Karpas-422 (cell line): ENCODE measurements around the gene BCAP29. TPM values are rescaled to one million over a fixed set of nuclear protein-coding genes. Genes with fewer than 3 reads are reported as not detected.

ENCODE experiments used
- DNase-seq: peaks from one replicate; pipeline ENCODE4 v3.0.0-alpha.2; 2015
- H2AFZ ChIP-seq: fragments of 200-600 bp; sonication (generic); 2 replicates; pipeline ENCODE4 v1.6.1; 2014; ENCODE audit warnings: antibody characterized with exemption, low read length, mixed read lengths
- H3K27ac ChIP-seq: fragments of 200-600 bp; sonication (generic); 2 replicates; pipeline ENCODE4 v1.5.1; 2014; ENCODE audit warnings: mild to moderate bottlenecking, low read length, moderate library complexity
- H3K27me3 ChIP-seq: fragments of 200-600 bp; sonication (generic); 2 replicates; pipeline ENCODE4 v1.6.1; 2014; ENCODE audit warnings: low read length, mixed read lengths
- H3K36me3 ChIP-seq: fragments of 200-600 bp; sonication (generic); 2 replicates; pipeline ENCODE4 v1.6.1; 2014; ENCODE audit warnings: low read length, mixed read lengths; ENCODE audit not compliant: insufficient read depth
- H3K4me1 ChIP-seq: fragments of 200-600 bp; sonication (generic); 2 replicates; pipeline ENCODE4 v1.6.1; 2014; ENCODE audit warnings: mild to moderate bottlenecking, low read length, mixed read lengths
- H3K4me2 ChIP-seq: fragments of 200-600 bp; sonication (generic); 2 replicates; pipeline ENCODE4 v1.6.1; 2014; ENCODE audit warnings: low read length, low read depth, mild to moderate bottlenecking; ENCODE audit not compliant: poor library complexity, severe bottlenecking
- H3K4me3 ChIP-seq: fragments of 200-600 bp; sonication (generic); 2 replicates; pipeline ENCODE4 v1.5.1; 2014; ENCODE audit warnings: mild to moderate bottlenecking, antibody characterized with exemption, low read length, mixed read lengths
- H3K79me2 ChIP-seq: fragments of 200-600 bp; sonication (generic); 2 replicates; pipeline ENCODE4 v1.6.1; 2014; ENCODE audit warnings: mild to moderate bottlenecking, low read length, mixed read lengths
- H3K9ac ChIP-seq: fragments of 200-600 bp; sonication (generic); 2 replicates; pipeline ENCODE4 v1.6.0; 2014; ENCODE audit warnings: low read length
- H3K9me2 ChIP-seq: fragments of 200-600 bp; sonication (generic), shearing (Covaris generic); replicated peaks from 2 replicates; pipeline ENCODE4 v1.6.0; 2014; ENCODE audit warnings: mild to moderate bottlenecking, low read length, moderate library complexity; ENCODE audit not compliant: insufficient read depth
- H3K9me3 ChIP-seq: fragments of 300-700, 200-600 bp; sonication (generic); 2 replicates; pipeline ENCODE4 v1.6.1; 2014; ENCODE audit warnings: low read length, mixed read lengths
- H4K20me1 ChIP-seq: fragments of 200-600 bp; sonication (generic); 2 replicates; pipeline ENCODE4 v1.6.1; 2014; ENCODE audit warnings: mild to moderate bottlenecking, antibody characterized with exemption, low read length, low read depth; ENCODE audit not compliant: insufficient read depth
- total RNA-seq: library from RNA; depleted of rRNA; stranded (reverse); fragments of >200 nt; shearing (Covaris generic); gene quantifications from 2 replicates; pipeline ENCODE4 v1.2.3, GENCODE V29; 2014; ENCODE audit warnings: low replicate concordance

Gene BCAP29
- total RNA-seq, 1 experiment from 2014 or later: 116 TPM

GRCh38 chr7:107658467-107658866 is 78.4 kb downstream of the BCAP29 start:
- H3K4me3 ChIP-seq: no peak overlapping the region
- H3K36me3 ChIP-seq: no peaks in the 10 kb centered on the region
- no peaks in the 10 kb centered on the region; the same call in 1 of the 2 replicates for H4K20me1 ChIP-seq
- no peaks in the 10 kb centered on the region for H3K79me2 ChIP-seq
- H3K4me2 ChIP-seq: no peak overlapping the region
- no peak overlapping the region for H2AFZ ChIP-seq
- no peaks in the 10 kb centered on the region for H3K9me3 ChIP-seq
- H3K9ac ChIP-seq: no peak overlapping the region
- no peaks in the 10 kb centered on the region for H3K27me3 ChIP-seq
- peaks cover 18% of the 10 kb centered on the region for H3K4me1 ChIP-seq
- no peak for DNase-seq
- H3K27ac ChIP-seq: no peak overlapping the region
- no peaks in the 10 kb centered on the region for H3K9me2 ChIP-seq

- no peaks in the 10 kb centered on the region for H3K9me3 ChIP-seq
- no peaks in the 10 kb centered on the region for H3K79me2 ChIP-seq
- H3K4me2 ChIP-seq: peak overlapping the region; percentile 52
- H3K9ac ChIP-seq: no peak overlapping the region
- H3K9me2 ChIP-seq: no peaks in the 10 kb centered on the region
- peaks cover 18% of the 10 kb centered on the region for H3K4me1 ChIP-seq
- H3K27ac ChIP-seq: no peak overlapping the region
- DNase-seq: peak; percentile 82
- H3K4me3 ChIP-seq: peak overlapping the region; percentile 25; the same call in 1 of the 2 replicates
- no peaks in the 10 kb centered on the region; the same call in 1 of the 2 replicates for H4K20me1 ChIP-seq
- H2AFZ ChIP-seq: no peak overlapping the region
- no peaks in the 10 kb centered on the region for H3K36me3 ChIP-seq
- no peaks in the 10 kb centered on the region for H3K27me3 ChIP-seq
Observed at GRCh38 chr7:107659666-107660065, 79.6 kb downstream of the BCAP29 start.

- Histone ChIP-seq H3K4me1 (peaks cover 18% of the 10 kb centered on the region), H3K9me3 (no peaks in the 10 kb centered on the region), H4K20me1 (no peaks in the 10 kb centered on the region; the same call in 1 of the 2 replicates), H3K27ac (no peak within 1 kb of the TSS), H3K79me2 (no peaks in the 10 kb centered on the region), H3K9ac (no peak within 1 kb of the TSS), H3K9me2 (no peaks in the 10 kb centered on the region), H3K4me2 (peak within 1 kb of the TSS; percentile 52), H3K36me3 (no peaks in the 10 kb centered on the region), H2AFZ (no peak within 1 kb of the TSS), H3K27me3 (no peaks in the 10 kb centered on the region), H3K4me3 (peak within 1 kb of the TSS; percentile 25; the same call in 1 of the 2 replicates)
- DNase-seq: peak; percentile 62
Observed at GRCh38 chr7:107660381-107661080, 80.5 kb downstream of the BCAP29 start, which contains the start of gene SLC26A4. Gene SLC26A4 (plus strand): TSS chr7:107660828. CDS start chr7:107661642, 814 bp downstream.

GRCh38 chr7:107661081-107661864 is 81.2 kb downstream of the BCAP29 start:
- Histone ChIP-seq H3K9ac (no peak overlapping the region), H3K4me3 (no peak overlapping the region), H3K79me2 (no peaks in the 10 kb centered on the region), H4K20me1 (no peaks in the 10 kb centered on the region; the same call in 1 of the 2 replicates), H3K4me1 (peaks cover 18% of the 10 kb centered on the region), H3K27me3 (no peaks in the 10 kb centered on the region), H3K36me3 (no peaks in the 10 kb centered on the region), H2AFZ (no peak overlapping the region), H3K4me2 (no peak overlapping the region), H3K9me3 (no peaks in the 10 kb centered on the region), H3K9me2 (no peaks in the 10 kb centered on the region), H3K27ac (no peak overlapping the region)
- no peak for DNase-seq

- no peak for DNase-seq
- no peak overlapping the region for H3K4me2 ChIP-seq
- H4K20me1 ChIP-seq: no peaks in the 10 kb centered on the region; the same call in 1 of the 2 replicates
- no peaks in the 10 kb centered on the region for H3K9me2 ChIP-seq
- no peaks in the 10 kb centered on the region for H3K9me3 ChIP-seq
- no peaks in the 10 kb centered on the region for H3K36me3 ChIP-seq
- H3K4me3 ChIP-seq: no peak overlapping the region
- H3K9ac ChIP-seq: no peak overlapping the region
- no peaks in the 10 kb centered on the region for H3K27me3 ChIP-seq
- no peak overlapping the region for H3K27ac ChIP-seq
- H3K4me1 ChIP-seq: peaks cover 18% of the 10 kb centered on the region
- H2AFZ ChIP-seq: no peak overlapping the region
- no peaks in the 10 kb centered on the region for H3K79me2 ChIP-seq
Observed at GRCh38 chr7:107661865-107662379, 81.9 kb downstream of the BCAP29 start.

- no peaks in the 10 kb centered on the region for H3K9me2 ChIP-seq
- H2AFZ ChIP-seq: no peak overlapping the region
- H3K4me1 ChIP-seq: peaks cover 18% of the 10 kb centered on the region
- H3K9me3 ChIP-seq: no peaks in the 10 kb centered on the region
- H3K27me3 ChIP-seq: no peaks in the 10 kb centered on the region
- H3K79me2 ChIP-seq: no peaks in the 10 kb centered on the region
- DNase-seq: no peak
- no peak overlapping the region for H3K27ac ChIP-seq
- no peak overlapping the region for H3K9ac ChIP-seq
- no peak overlapping the region for H3K4me3 ChIP-seq
- H3K36me3 ChIP-seq: no peaks in the 10 kb centered on the region
- H3K4me2 ChIP-seq: no peak overlapping the region
- H4K20me1 ChIP-seq: no peaks in the 10 kb centered on the region; the same call in 1 of the 2 replicates
Observed at GRCh38 chr7:107663196-107663595, 83.2 kb downstream of the BCAP29 start.

- Histone ChIP-seq H3K4me1 (no peaks in the 10 kb centered on the region), H3K9ac (no peak overlapping the region), H3K4me3 (no peak overlapping the region), H3K4me2 (no peak overlapping the region), H3K27me3 (no peaks in the 10 kb centered on the region; the same call in 1 of the 2 replicates), H3K36me3 (no peaks in the 10 kb centered on the region), H3K79me2 (no peaks in the 10 kb centered on the region), H4K20me1 (no peaks in the 10 kb centered on the region), H3K27ac (no peak overlapping the region), H3K9me2 (no peaks in the 10 kb centered on the region), H3K9me3 (no peaks in the 10 kb centered on the region), H2AFZ (no peak overlapping the region)
- no peak for DNase-seq
Observed at GRCh38 chr7:107666790-107667189, 86.7 kb downstream of the BCAP29 start.

- Histone ChIP-seq H3K27me3 (no peaks in the 10 kb centered on the region; the same call in 1 of the 2 replicates), H3K9me2 (no peaks in the 10 kb centered on the region), H3K4me2 (no peak overlapping the region), H3K4me3 (no peak overlapping the region), H2AFZ (no peak overlapping the region), H3K4me1 (no peaks in the 10 kb centered on the region), H4K20me1 (no peaks in the 10 kb centered on the region), H3K9me3 (no peaks in the 10 kb centered on the region), H3K9ac (no peak overlapping the region), H3K27ac (no peak overlapping the region), H3K36me3 (no peaks in the 10 kb centered on the region), H3K79me2 (no peaks in the 10 kb centered on the region)
- DNase-seq: no peak
Observed at GRCh38 chr7:107667341-107667740, 87.3 kb downstream of the BCAP29 start.
